ENCODE results near the gene FBXO24.

DNA sequence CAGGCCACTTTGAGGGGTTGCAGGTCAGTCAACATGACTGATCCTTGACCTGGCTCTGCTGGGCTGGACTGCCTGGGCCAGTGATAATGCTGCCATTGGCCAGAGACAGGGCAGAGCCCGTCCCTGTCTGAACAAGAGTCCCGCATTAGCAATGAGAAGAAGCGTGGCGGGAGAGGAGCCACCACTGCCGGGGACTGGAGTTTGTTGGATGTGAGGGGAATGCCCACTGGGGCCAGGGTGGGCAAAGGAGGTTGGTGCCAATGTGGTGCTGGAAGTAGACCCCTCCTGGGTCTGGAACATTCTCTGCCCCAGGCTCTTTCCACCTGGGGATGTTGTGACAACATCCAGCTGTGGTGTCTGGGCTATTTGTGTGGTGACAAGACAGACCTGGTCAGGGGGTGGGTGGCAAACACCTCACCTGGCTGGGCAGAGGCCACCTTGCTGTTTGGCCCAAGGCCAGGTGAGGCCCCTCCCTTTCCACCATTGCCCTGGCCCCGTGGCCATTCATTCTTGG is 20.1 kb upstream of the FBXO24 start:
- TF ChIP-seq CTCF (IDR thresholded peaks at IDR 0.05) (no peak), POLR2A (IDR thresholded peaks at IDR 0.05) (no peak)

Data from body of pancreas (tissue), 4 donors.